ENCODE results near the gene TUBGCP5.

GRCh38 chr15:23074684-23075083 lies 35.3 kb upstream of the TUBGCP5 start:
- TF ChIP-seq EZH2phosphoT487 (IDR thresholded peaks at IDR 0.05; ENCODE audit: insufficient read depth, low read depth) (no peak), EZH2 (IDR thresholded peaks at IDR 0.05; ENCODE audit: insufficient read depth, poor library complexity, severe bottlenecking) (no peak)
